K562 (cell line): ENCODE results near the gene AIFM1.

Experiments used
- FOSL1 ChIP-seq: fragments of 200-800 bp; sonication (Bioruptor generic); conservative IDR thresholded peaks from 2 replicates; pipeline ENCODE4 v1.6.1; 2016; ENCODE audit warnings: missing genetic modification characterization, missing compliant biosample characterization
- GATAD2B ChIP-seq: fragments of 450-650 bp; IDR thresholded peaks from 2 replicates; pipeline ENCODE4 v1.6.1; 2017; ENCODE audit warnings: mild to moderate bottlenecking, borderline replicate concordance
- KDM1A ChIP-seq, 2 experiments: fragments of 450-650 bp; IDR thresholded peaks; 2 replicates each; pipeline ENCODE4 v1.6.1; 2016; ENCODE audit warnings: mild to moderate bottlenecking in 2 of 2
- NR1H2 ChIP-seq: sonication (generic); formaldehyde crosslinking; IDR thresholded peaks from 2 replicates; pipeline ENCODE4 v1.4.0; 2020; ENCODE audit warnings: mild to moderate bottlenecking, missing genetic modification reagents
- SRF ChIP-seq, 2 experiments: fragments of 250-450, 450-650 bp in 1 of 2; sonication (Bioruptor Pico) in 1 of 2; sonication (generic) in 1 of 2; formaldehyde crosslinking; IDR thresholded peaks; 2 replicates each; pipeline versions ENCODE4 v1.5.0 to v1.5.1; 2020 to 2022; ENCODE audit warnings: mild to moderate bottlenecking in 1 of 2, missing genetic modification reagents in 1 of 2
- STAG1 ChIP-seq: sonication (generic); formaldehyde crosslinking; IDR thresholded peaks from 2 replicates; pipeline ENCODE4 v1.5.0; 2020; ENCODE audit warnings: missing genetic modification reagents, borderline replicate concordance
- TAF9B ChIP-seq: fragments of 450-650 bp; IDR thresholded peaks from 2 replicates; pipeline ENCODE4 v1.6.1; 2018; ENCODE audit warnings: mild to moderate bottlenecking; ENCODE audit not compliant: partially characterized antibody
- ZNF232 ChIP-seq: sonication (generic); formaldehyde crosslinking; IDR thresholded peaks from 2 replicates; pipeline ENCODE4 v1.8.0; 2022; ENCODE audit warnings: mild to moderate bottlenecking, missing genetic modification reagents
- ZZZ3 ChIP-seq: fragments of 450-650 bp; IDR thresholded peaks from 2 replicates; pipeline ENCODE4 v1.6.1; 2016; ENCODE audit warnings: antibody characterized with exemption, mild to moderate bottlenecking, moderate library complexity
- TF ChIP-seq, protein P1 (sequence below), 3 experiments: IDR thresholded peaks in 2 of 3; conservative IDR thresholded peaks in 1 of 3; 2 replicates each; pipeline ENCODE4 v1.5.1; 2011 to 2012; ENCODE audit warnings: low read length in 3 of 3, mild to moderate bottlenecking in 3 of 3, control low read depth in 2 of 3, improper control_type of control experiment in 1 of 3, inconsistent platforms in 1 of 3, low read depth in 1 of 3, mixed read lengths in 1 of 3, moderate library complexity in 1 of 3; ENCODE audit not compliant: insufficient read depth in 2 of 3

DNA sequence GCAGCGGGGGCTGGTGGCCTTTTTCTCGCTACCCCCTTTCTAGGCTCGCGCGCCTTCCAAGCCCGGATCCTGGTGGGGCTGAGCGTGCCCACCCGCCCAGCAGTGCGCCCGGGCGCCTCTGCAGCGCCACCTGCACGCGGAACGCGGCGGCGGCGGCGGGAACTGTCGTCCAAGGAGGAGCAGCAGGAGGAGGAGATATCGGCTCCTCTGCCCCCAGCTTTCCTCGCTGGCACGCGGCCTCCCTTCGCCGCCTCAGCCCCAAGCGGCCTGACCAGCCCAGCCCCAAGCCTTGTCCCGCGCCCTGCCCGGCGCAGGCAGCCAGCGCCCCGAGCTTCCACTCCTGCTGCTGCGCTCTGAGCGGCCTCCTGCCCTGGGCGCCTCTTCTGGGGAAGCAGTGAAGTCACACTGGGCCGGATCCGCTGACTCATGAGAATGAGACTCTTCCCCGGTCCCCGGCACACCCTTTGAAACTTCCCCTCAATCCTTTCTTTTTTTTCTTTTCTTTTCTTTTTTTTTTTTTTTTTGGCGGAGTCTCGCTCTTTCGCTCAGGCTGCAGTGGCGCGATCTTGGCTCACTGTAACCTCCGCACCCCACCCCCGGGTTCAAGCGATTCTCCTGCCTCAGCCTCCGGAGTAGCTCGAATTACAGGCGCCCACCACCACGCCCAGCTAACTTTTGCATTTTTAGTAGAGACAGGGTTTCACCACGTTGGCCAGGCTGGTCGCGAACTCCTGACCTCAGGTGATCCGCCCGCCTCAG, 44.7 kb downstream of the AIFM1 start:
- TF ChIP-seq TAF9B (no peak), STAG1 (CRISPR knock-in tag) (no peak; the same call in 1 of the 2 replicates), NR1H2 (CRISPR knock-in tag) (no peak), SRF (CRISPR knock-in tag; IDR thresholded peaks at IDR 0.05) (0 out of 4 replicates have a peak, but pooled peaks of 1 of the 2 experiments have one; percentile 21), KDM1A (IDR thresholded peaks at IDR 0.05) (no peak), GATAD2B (0 out of 2 replicates have a peak, but pooled peaks have one; percentile 18), FOSL1 (tag) (peak; percentile 66), ZNF232 (no peak), ZZZ3 (no peak)
- TF ChIP-seq, protein P1, sequence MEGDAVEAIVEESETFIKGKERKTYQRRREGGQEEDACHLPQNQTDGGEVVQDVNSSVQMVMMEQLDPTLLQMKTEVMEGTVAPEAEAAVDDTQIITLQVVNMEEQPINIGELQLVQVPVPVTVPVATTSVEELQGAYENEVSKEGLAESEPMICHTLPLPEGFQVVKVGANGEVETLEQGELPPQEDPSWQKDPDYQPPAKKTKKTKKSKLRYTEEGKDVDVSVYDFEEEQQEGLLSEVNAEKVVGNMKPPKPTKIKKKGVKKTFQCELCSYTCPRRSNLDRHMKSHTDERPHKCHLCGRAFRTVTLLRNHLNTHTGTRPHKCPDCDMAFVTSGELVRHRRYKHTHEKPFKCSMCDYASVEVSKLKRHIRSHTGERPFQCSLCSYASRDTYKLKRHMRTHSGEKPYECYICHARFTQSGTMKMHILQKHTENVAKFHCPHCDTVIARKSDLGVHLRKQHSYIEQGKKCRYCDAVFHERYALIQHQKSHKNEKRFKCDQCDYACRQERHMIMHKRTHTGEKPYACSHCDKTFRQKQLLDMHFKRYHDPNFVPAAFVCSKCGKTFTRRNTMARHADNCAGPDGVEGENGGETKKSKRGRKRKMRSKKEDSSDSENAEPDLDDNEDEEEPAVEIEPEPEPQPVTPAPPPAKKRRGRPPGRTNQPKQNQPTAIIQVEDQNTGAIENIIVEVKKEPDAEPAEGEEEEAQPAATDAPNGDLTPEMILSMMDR (IDR thresholded peaks at IDR 0.05 in 2 of 3, conservative IDR thresholded peaks at IDR 0.05 in 1 of 3; ENCODE audit: insufficient read depth in 2 of 3, low read depth in 1 of 3, low read length in 3 of 3) = peak; percentile 58 to 81 (median 77)
